GM18519 (cell line): Measurements from ENCODE around the gene KRT6A.

Experiments used
- ATAC-seq: cut with Tn5 transposase; IDR thresholded peaks from one replicate; pipeline ENCODE4 v1.9.1; 2021; ENCODE audit warnings: mild to moderate bottlenecking, moderate library complexity; ENCODE audit not compliant: unreplicated experiment, low FRiP score

KRT6A gene

DNA sequence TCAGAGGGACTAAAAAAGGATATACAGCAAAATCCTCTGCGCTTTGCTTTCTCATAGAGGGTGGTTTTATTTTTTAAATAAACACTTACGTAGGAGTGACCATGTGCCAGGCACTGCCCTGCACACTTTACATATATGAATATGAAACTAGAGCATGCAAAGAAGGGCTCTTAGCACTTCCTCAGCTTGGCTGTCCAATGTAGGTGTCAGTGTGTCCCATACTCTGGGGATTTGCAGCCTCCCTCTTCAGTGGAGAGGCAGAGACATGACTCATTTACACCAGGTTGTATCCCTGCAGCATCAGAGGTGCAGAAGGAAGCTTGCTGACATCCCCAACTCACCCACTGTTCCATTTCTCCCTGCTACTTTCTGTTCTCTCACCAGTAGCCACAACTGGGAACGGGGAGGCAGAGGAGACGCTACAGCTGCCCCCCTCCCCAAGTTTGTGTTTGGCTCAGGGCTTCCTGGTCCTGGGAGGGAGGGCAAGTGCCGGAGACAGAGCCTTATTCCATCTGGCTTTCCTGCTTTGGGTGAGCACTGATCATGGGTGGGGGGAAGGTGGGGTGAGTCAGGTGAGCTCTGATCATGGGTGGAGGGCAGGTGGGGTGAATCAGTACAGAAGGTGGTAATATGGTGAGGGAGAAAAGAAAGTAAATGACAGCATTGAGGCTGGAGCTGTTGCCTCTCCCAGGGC is 32.0 kb upstream of the KRT6A start:
- no peak for ATAC-seq

DNA sequence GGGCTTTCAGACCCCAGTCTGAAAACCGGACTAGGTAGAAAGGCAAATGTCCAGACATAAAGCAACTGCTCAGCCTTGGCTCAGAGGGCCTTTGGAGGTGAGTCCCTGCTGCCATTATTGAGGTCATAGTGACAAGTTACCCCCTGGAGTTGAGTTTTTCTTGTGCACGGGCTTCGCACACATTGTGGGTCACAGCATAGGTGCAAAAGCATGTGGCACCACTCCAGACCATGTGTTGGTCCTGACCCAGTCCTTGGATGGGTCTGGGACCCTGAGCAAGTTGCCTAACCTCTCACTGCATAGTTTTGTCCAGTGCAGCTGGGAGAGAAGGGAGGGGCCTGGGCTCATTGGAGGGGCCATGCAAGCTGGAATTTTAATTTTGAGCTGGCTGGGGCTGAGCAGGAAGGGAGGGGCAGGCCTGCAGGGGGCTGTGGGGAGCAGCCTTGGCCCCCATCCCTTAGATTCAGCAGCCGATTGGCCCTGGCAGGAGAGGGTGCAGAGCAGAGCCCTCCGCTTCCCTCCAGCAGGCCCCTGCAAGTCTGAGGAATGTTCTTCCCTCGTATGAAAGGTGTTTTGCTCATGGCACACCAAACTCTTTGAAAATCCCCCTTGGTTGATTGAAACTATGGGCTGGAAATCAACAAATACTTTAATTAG is 31.3 kb upstream of the KRT6A start:
- no peak for ATAC-seq

DNA sequence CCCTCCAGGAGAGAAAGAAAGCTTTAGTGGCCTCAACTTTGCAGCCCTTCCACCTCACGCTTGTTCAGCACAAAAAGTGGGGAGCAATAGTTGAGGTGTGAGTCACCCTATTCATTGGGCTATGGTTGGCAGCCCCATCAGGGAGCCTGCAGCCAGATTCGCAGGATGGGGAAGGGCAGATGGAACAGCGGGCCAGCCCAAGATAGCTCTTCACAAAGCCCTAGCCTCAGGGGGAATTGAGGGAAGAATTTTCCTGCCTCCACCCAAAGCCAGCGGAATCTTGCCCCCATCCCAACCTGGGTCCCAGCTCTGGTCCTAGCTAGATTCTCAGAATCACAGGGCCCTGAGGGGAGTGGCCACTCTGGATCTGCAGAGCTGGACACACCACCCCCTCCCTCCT is 30.8 kb upstream of the KRT6A start:
- ATAC-seq: no peak

GRCh38 chr12:52522346-52523011 is 29.4 kb upstream of the KRT6A start:
- ATAC-seq: no peak

DNA sequence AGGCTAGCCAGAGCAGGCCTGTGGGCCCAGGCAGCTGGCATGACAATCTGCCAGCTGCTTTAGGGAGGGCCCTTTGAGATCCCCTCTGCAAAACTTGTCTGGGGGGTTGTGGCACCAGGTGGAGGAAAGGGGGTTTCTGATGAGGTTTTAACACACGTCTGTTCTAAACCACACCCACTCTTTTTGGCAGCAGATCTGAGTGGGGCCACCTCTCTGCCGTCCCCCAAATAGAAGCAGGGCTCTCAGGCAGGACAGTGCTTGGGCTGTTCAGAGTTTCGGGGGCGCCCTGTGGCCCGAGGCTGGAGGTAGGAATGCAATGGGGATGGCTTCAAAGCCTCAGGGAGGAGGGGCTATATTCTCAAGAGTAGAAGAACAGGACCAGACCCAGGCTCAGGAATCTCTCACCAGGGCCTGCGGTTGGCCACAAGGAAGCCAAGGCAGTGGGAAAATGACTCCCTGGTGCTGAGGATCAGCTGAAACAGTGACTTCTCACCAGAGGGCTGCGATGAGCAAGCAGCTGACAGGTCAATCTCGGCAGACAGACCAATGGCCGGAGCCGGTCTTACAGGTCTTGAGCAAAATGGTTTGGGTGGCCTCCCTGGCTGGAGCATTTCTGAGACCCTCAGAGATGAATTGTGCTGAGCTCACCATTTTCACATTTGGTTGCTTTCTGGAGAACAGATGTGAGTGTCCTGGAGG is 28.7 kb upstream of the KRT6A start:
- no peak for ATAC-seq

DNA sequence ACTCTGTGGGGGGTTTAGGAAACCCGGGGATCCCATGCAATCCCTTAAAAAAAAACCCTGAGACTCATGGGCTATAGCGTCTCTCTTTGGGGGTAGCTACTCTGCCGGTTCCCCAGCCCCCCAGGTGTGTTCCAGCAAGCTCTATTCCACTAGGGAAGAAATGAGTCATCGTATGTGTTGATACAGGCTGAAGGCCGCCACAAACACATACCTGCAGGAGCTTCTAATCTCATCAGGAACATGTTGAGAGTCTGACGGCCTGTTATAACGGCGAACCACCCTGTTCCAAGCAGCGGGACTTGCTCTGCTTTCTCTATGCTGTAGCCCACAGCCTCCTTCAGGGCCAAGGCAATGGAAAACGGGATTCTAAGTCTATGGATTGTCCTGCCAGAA is 28.1 kb upstream of the KRT6A start:
- ATAC-seq: no peak

- ATAC-seq: no peak
These were observed 27.0 kb upstream of the KRT6A start, which contains the start of gene KRT5 for GRCh38 chr12:52519826-52520662. KRT5 (minus strand) TSS chr12:52520394; CDS start chr12:52520296, 98 bp downstream.

- no peak for ATAC-seq
These were observed 26.3 kb upstream of the KRT6A start for GRCh38 chr12:52519387-52519703.

- no peak for ATAC-seq
These were observed 25.7 kb upstream of the KRT6A start for GRCh38 chr12:52518574-52519386.

DNA sequence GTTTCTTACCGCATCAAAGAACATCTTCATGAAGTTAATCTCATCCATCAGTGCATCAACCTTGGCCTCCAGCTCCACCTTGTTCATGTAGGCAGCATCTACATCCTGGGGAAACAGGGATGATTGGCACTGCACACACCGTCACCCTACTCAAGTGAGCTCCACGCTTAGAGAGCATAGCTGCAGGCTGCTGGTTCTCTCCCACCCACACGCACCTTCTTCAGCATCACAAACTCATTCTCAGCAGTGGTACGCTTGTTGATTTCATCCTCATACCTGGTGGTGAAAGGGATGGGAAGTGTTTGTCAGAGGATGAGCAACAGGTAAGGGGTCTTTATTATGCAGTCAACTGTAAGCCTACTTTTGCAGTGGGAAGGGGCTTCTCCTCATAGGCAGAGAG is 24.8 kb upstream of the KRT6A start:
- no peak for ATAC-seq

DNA sequence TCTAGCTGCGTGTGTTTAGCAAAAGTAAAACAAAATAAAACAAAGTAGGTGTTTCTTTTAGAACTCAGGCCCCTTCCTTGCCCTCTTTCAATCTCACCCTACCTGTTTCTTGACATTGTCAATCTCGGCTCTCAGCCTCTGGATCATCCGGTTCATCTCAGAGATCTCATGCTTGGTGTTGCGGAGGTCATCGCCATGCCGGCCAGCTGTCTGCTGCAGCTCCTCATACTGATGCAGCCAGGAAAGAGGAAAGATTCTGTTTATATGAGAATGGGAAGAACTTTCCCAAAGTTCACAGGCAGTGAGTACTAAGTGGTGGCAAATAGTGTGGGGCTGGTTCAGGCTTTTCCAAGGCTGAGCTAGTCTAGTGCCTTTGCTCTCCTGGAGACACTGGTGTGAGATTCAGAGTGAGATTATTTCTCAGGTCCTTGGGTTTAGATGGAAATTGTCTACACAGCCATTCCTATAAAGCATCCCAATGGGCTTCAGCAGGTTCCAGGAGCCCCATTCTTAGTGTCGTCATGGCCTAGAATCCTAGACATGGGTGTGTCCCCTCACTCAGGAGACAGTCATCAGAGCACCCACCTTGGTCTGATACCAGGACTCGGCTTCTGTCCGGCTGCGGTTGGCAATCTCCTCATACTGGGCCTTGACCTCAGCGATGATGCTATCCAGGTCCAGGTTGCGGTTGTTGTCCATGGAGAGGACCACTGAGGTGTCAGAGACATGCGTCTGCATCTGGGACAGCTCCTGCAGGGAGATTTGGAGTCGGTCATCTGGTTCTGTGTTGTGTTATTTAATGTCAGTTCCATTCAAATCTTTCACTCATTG is 24.2 kb upstream of the KRT6A start:
- ATAC-seq: no peak

GRCh38 chr12:52515927-52516831 is 23.1 kb upstream of the KRT6A start:
- no peak for ATAC-seq

DNA sequence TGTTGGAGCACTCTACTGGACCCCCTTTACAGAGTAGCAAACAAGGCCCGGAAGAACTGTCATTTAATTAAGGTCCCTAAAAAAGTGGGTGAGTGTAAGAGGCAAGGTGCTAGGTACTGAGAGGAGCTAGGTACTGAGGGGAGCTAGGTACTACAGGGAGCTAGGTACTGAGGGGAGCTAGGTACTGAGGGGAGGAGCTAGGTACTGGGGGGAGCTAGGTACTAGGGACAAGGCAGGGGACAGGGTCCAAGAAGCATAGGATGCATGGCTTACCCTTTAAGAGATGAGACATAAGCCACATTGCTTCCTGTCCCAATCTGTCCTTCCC is 22.2 kb upstream of the KRT6A start:
- ATAC-seq: no peak

GRCh38 chr12:52514471-52515318 is 21.6 kb upstream of the KRT6A start:
- no peak for ATAC-seq

DNA sequence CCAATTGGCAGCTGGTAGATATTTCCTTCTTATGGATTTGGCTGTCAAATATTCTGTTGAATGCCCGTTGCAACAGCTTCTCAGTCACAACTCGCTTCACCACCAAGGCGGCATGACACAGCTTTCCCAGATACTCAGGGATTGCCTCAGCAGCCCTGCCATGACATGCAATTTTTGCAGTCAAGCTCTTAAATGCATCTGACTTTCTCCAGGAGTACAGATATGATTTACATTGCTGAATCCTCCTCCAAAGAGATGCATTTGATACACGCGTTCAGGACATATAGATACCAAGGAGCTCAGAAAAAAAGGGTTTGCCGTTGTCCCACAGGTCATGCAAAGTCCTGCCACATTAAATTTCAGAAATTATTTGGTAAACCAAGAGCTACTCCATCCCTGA is 20.7 kb upstream of the KRT6A start:
- no peak for ATAC-seq

- no peak for ATAC-seq
These were observed 15.2 kb upstream of the KRT6A start for GRCh38 chr12:52508211-52508610.
